Stomach (tissue), 4 donors: ENCODE measurements around the gene EXPH5.

Experiments used
- CTCF ChIP-seq, 7 experiments: fragments of 450-650 bp in 4 of 7; fragments of 200-600 bp in 3 of 7; sonication (generic) in 3 of 7; IDR thresholded peaks; one replicate each; pipeline ENCODE4 v1.5.1; 2016 to 2019; ENCODE audit warnings: antibody characterized with exemption in 7 of 7, control low read depth in 2 of 7, mild to moderate bottlenecking in 1 of 7
- POLR2A ChIP-seq, 4 donors: fragments of 450-650 bp; IDR thresholded peaks; one replicate each; pipeline ENCODE4 v1.6.1; 2016; ENCODE audit warnings: antibody characterized with exemption in 4 of 4, control low read depth in 2 of 4, mild to moderate bottlenecking in 1 of 4, moderate library complexity in 1 of 4

GRCh38 chr11:108562746-108563581, 30.6 kb downstream of the EXPH5 start:
- TF ChIP-seq POLR2A (IDR thresholded peaks at IDR 0.05) (no peak), CTCF (IDR thresholded peaks at IDR 0.05) (no peak)
